ENCODE measurements around the gene RPS6KA5.

GRCh38 chr14:91041450-91041849, 19.0 kb downstream of the RPS6KA5 start:
- TF ChIP-seq POLR2AphosphoS5 (IDR thresholded peaks at IDR 0.05) = no peak
- no peak for TF ChIP-seq CTCF (IDR thresholded peaks at IDR 0.05)
- TF ChIP-seq POLR2A (IDR thresholded peaks at IDR 0.05) = no peak

Data from breast epithelium (tissue), 3 donors.